Tibial nerve (tissue), 4 donors: ENCODE results near the gene ERVFRD-1. TPM values are rescaled to one million over a fixed set of nuclear protein-coding genes. Genes with fewer than 3 reads are reported as not detected.

Source experiments
- DNase-seq, 2 donors: peaks; one replicate each; pipeline ENCODE4 v3.0.0-alpha.2; 2019; ENCODE audit warnings: low spot score in 2 of 2
- H3K27ac ChIP-seq, 4 donors: fragments of 200-600 bp; sonication (generic) in 3 of 4; one replicate each; pipeline ENCODE4 v1.5.1; 2017 to 2019; ENCODE audit warnings: mild to moderate bottlenecking in 1 of 4
- H3K27me3 ChIP-seq, 2 donors: fragments of 200-600 bp; sonication (generic) in 1 of 2; one replicate each; pipeline versions ENCODE4 v1.5.1 to v1.6.0; 2017 to 2019
- H3K36me3 ChIP-seq, 3 donors: fragments of 200-600 bp; sonication (generic); one replicate each; pipeline ENCODE4 v1.5.1; 2018 to 2019
- H3K4me1 ChIP-seq, 4 donors: fragments of 200-600 bp; sonication (generic) in 3 of 4; one replicate each; pipeline ENCODE4 v1.5.1; 2017 to 2019
- H3K4me3 ChIP-seq, 4 donors: fragments of 200-600 bp; sonication (generic) in 3 of 4; one replicate each; pipeline ENCODE4 v1.5.1; 2017 to 2019; ENCODE audit warnings: mild to moderate bottlenecking in 1 of 4, moderate library complexity in 1 of 4
- H3K9me3 ChIP-seq, 4 donors: fragments of 200-600 bp; sonication (generic) in 3 of 4; one replicate each; pipeline ENCODE4 v1.5.1; 2017 to 2019
- CTCF ChIP-seq, 5 experiments: fragments of 200-600 bp in 3 of 5; fragments of 450-650 bp in 2 of 5; sonication (generic) in 3 of 5; IDR thresholded peaks; one replicate each; pipeline ENCODE4 v1.5.1; 2016 to 2019; ENCODE audit warnings: antibody characterized with exemption in 5 of 5, mild to moderate bottlenecking in 3 of 5, moderate library complexity in 2 of 5
- EP300 ChIP-seq, 2 donors: sonication (generic); formaldehyde crosslinking; IDR thresholded peaks; one replicate each; pipeline ENCODE4 v1.6.1; 2017; ENCODE audit warnings: antibody characterized with exemption in 2 of 2, mild to moderate bottlenecking in 1 of 2
- POLR2A ChIP-seq, 2 donors: fragments of 450-650 bp; IDR thresholded peaks; one replicate each; pipeline ENCODE4 v1.6.1; 2017; ENCODE audit warnings: antibody characterized with exemption in 2 of 2, mild to moderate bottlenecking in 2 of 2, moderate library complexity in 2 of 2
- WGBS, 2 donors: methylation state at CpG; one replicate each; pipeline ENCODE4 v1.1.5; 2018; 5-methylcytosine and 5-hydroxymethylcytosine counted together
- total RNA-seq, 4 donors: library from RNA; depleted of rRNA; stranded (reverse); fragments of >200 nt; gene quantifications; one replicate each; pipeline ENCODE4 v1.1.0, GENCODE V29; 2016

The ERVFRD-1 gene
- total RNA-seq, 4 donors from 2014 or later, result 0.22 to 0.42 TPM; not detected in 2

- H3K4me3 ChIP-seq, result no peak overlapping the region
- no peaks in the 10 kb centered on the region for H3K36me3 ChIP-seq
- TF ChIP-seq CTCF (IDR thresholded peaks at IDR 0.05) (no peak), EP300 (IDR thresholded peaks at IDR 0.05) (no peak), POLR2A (IDR thresholded peaks at IDR 0.05) (no peak)
- no peaks in the 10 kb centered on the region for H3K4me1 ChIP-seq
- no peak overlapping the region for H3K27ac ChIP-seq
- 47 to 62% methylated on average over 2 of the region's 2 CpGs for WGBS, 2 donors
- H3K9me3 ChIP-seq, result no peaks in the 10 kb centered on the region
- H3K27me3 ChIP-seq, result no peaks in the 10 kb centered on the region
- DNase-seq, result no peak
These were observed 48.8 kb downstream of the ERVFRD-1 start for GRCh38 chr6:11062715-11063114.

- WGBS, 2 donors, result 95 to 96% methylated on average over 4 of the region's 4 CpGs
- DNase-seq, result no peak
- Histone ChIP-seq H3K27ac (no peak overlapping the region), H3K4me3 (no peak overlapping the region), H3K9me3 (no peaks in the 10 kb centered on the region), H3K27me3 (no peaks in the 10 kb centered on the region), H3K4me1 (no peaks in the 10 kb centered on the region), H3K36me3 (no peaks in the 10 kb centered on the region)
- TF ChIP-seq POLR2A (IDR thresholded peaks at IDR 0.05), result no peak
- TF ChIP-seq EP300 (IDR thresholded peaks at IDR 0.05), result no peak
- TF ChIP-seq CTCF (IDR thresholded peaks at IDR 0.05), result no peak
These were observed 49.4 kb downstream of the ERVFRD-1 start for GRCh38 chr6:11062083-11062482.

GRCh38 chr6:11058406-11058805, 53.1 kb downstream of the ERVFRD-1 start:
- Histone ChIP-seq H3K27ac (no peak overlapping the region), H3K36me3 (no peaks in the 10 kb centered on the region), H3K4me3 (no peak overlapping the region), H3K4me1 (no peaks in the 10 kb centered on the region), H3K9me3 (no peaks in the 10 kb centered on the region), H3K27me3 (no peaks in the 10 kb centered on the region)
- WGBS, 2 donors, result 95 to 99% methylated on average over 5 of the region's 5 CpGs
- TF ChIP-seq CTCF (IDR thresholded peaks at IDR 0.05) (no peak), EP300 (IDR thresholded peaks at IDR 0.05) (no peak), POLR2A (IDR thresholded peaks at IDR 0.05) (no peak)
- no peak for DNase-seq

GRCh38 chr6:11056871-11057270, 54.7 kb downstream of the ERVFRD-1 start:
- Histone ChIP-seq H3K27ac (no peak overlapping the region), H3K36me3 (no peaks in the 10 kb centered on the region), H3K27me3 (no peaks in the 10 kb centered on the region), H3K9me3 (no peaks in the 10 kb centered on the region), H3K4me3 (no peak overlapping the region), H3K4me1 (no peaks in the 10 kb centered on the region)
- DNase-seq, result no peak
- 78 to 87% methylated on average over 1 of the region's 1 CpG for WGBS, 2 donors
- TF ChIP-seq POLR2A (IDR thresholded peaks at IDR 0.05), result no peak
- TF ChIP-seq CTCF (IDR thresholded peaks at IDR 0.05), result no peak
- no peak for TF ChIP-seq EP300 (IDR thresholded peaks at IDR 0.05)

GRCh38 chr6:11055127-11055627, 56.3 kb downstream of the ERVFRD-1 start:
- H3K36me3 ChIP-seq, result no peaks in the 10 kb centered on the region
- no peak overlapping the region for H3K27ac ChIP-seq
- DNase-seq, result no peak
- WGBS, 2 donors, result 43 to 45% methylated on average over 4 of the region's 4 CpGs
- H3K4me3 ChIP-seq, result no peak overlapping the region
- no peaks in the 10 kb centered on the region for H3K4me1 ChIP-seq
- H3K9me3 ChIP-seq, result no peaks in the 10 kb centered on the region
- TF ChIP-seq POLR2A (IDR thresholded peaks at IDR 0.05) (no peak), EP300 (IDR thresholded peaks at IDR 0.05) (no peak), CTCF (IDR thresholded peaks at IDR 0.05) (no peak)
- no peaks in the 10 kb centered on the region for H3K27me3 ChIP-seq
